HepG2 (cell line): ENCODE data around the gene CSPG5. TPM values are rescaled to one million over a fixed set of nuclear protein-coding genes. Genes with fewer than 3 reads are reported as not detected.

Experiments
- AKAP8 ChIP-seq: sonication (generic); formaldehyde crosslinking; IDR thresholded peaks from 2 replicates; pipeline ENCODE4 v1.5.1; 2020; ENCODE audit warnings: mild to moderate bottlenecking, missing genetic modification reagents
- DPF2 ChIP-seq: sonication (generic); formaldehyde crosslinking; IDR thresholded peaks from 2 replicates; pipeline ENCODE4 v1.4.0; 2020; ENCODE audit warnings: mild to moderate bottlenecking, low read depth, missing genetic modification reagents, borderline replicate concordance
- FOSL1 ChIP-seq: sonication (generic); formaldehyde crosslinking; IDR thresholded peaks from 2 replicates; pipeline ENCODE4 v1.9.0; 2021; ENCODE audit warnings: missing genetic modification reagents, borderline replicate concordance
- FOXA1 ChIP-seq, 2 experiments: fragments of 450-650 bp in 1 of 2; sonication (generic) in 1 of 2; formaldehyde crosslinking in 1 of 2; IDR thresholded peaks; 2 replicates each; pipeline versions ENCODE4 v1.4.0 to v1.6.1; 2016 to 2020; ENCODE audit warnings: missing genetic modification reagents in 1 of 2
- KDM2A ChIP-seq: sonication (generic); formaldehyde crosslinking; IDR thresholded peaks from 2 replicates; pipeline ENCODE4 v1.4.0; 2020; ENCODE audit warnings: low read depth, missing genetic modification reagents, borderline replicate concordance
- NFATC3 ChIP-seq: sonication (generic); formaldehyde crosslinking; IDR thresholded peaks from 2 replicates; pipeline ENCODE4 v1.5.1; 2020; ENCODE audit warnings: mild to moderate bottlenecking, missing genetic modification reagents
- SIX1 ChIP-seq: sonication (generic); formaldehyde crosslinking; IDR thresholded peaks from 2 replicates; pipeline ENCODE4 v1.4.0; 2020; ENCODE audit warnings: missing genetic modification reagents, borderline replicate concordance
- YY1 ChIP-seq: IDR thresholded peaks from 2 replicates; pipeline ENCODE4 v1.6.1; 2011; ENCODE audit warnings: low read length, low read depth, moderate library complexity, mild to moderate bottlenecking; ENCODE audit not compliant: insufficient read depth, insufficient replicate concordance
- ZC3H13 ChIP-seq: sonication (generic); formaldehyde crosslinking; IDR thresholded peaks from 2 replicates; pipeline ENCODE4 v1.8.1; 2023; ENCODE audit warnings: mild to moderate bottlenecking, missing genetic modification reagents, moderate library complexity
- ZEB1 ChIP-seq: IDR thresholded peaks from 2 replicates; pipeline ENCODE4 v1.6.1; 2012; ENCODE audit warnings: mild to moderate bottlenecking, low read depth, inconsistent platforms; ENCODE audit not compliant: insufficient replicate concordance
- ZNF101 ChIP-seq: sonication (generic); formaldehyde crosslinking; IDR thresholded peaks from 2 replicates; pipeline ENCODE4 v1.4.0; 2020; ENCODE audit warnings: mild to moderate bottlenecking, low read depth, missing genetic modification reagents, borderline replicate concordance
- ZNF143 ChIP-seq: sonication (generic); formaldehyde crosslinking; IDR thresholded peaks from 2 replicates; pipeline ENCODE4 v1.4.0; 2020; ENCODE audit warnings: missing genetic modification reagents
- ZNF234 ChIP-seq: sonication (generic); formaldehyde crosslinking; conservative IDR thresholded peaks from 2 replicates; pipeline ENCODE4 v1.5.1; 2020; ENCODE audit warnings: mild to moderate bottlenecking, missing genetic modification reagents
- ZNF264 ChIP-seq: sonication (generic); formaldehyde crosslinking; IDR thresholded peaks from 2 replicates; pipeline ENCODE4 v1.4.0; 2020; ENCODE audit warnings: missing genetic modification reagents
- ZNF333 ChIP-seq: sonication (generic); formaldehyde crosslinking; IDR thresholded peaks from 2 replicates; pipeline ENCODE4 v1.4.0; 2020; ENCODE audit warnings: mild to moderate bottlenecking, missing genetic modification reagents, borderline replicate concordance
- ZNF598 ChIP-seq: sonication (generic); formaldehyde crosslinking; IDR thresholded peaks from 2 replicates; pipeline ENCODE4 v1.5.1; 2020; ENCODE audit warnings: mild to moderate bottlenecking, missing genetic modification reagents, borderline replicate concordance
- ZNF670 ChIP-seq: sonication (generic); formaldehyde crosslinking; IDR thresholded peaks from 2 replicates; pipeline ENCODE4 v1.8.0; 2022; ENCODE audit warnings: mild to moderate bottlenecking, missing genetic modification reagents, borderline replicate concordance
- polyA plus RNA-seq, 8 experiments: library from polyadenylated mRNA; depleted of rRNA in 3 of 8; stranded (reverse) in 7 of 8; unstranded in 1 of 8; fragments of >200 nt; fragmentation: Illumina TruSeq in 4 of 8; extraction: Trizol in 4 of 8; gene quantifications; 2 replicates each; pipeline versions ENCODE4 v1.2.1 to v1.2.3, GENCODE V29; 2011 to 2016; ENCODE audit warnings: low read depth in 4 of 8, missing spikeins in 1 of 8, mixed read lengths in 1 of 8; ENCODE audit not compliant: insufficient read depth in 1 of 8
- total RNA-seq, 5 experiments: library from RNA; depleted of rRNA; stranded (reverse); fragments of >200 nt; fragmentation: Illumina TruSeq; extraction: Trizol; gene quantifications; 2 replicates each; pipeline ENCODE4 v1.2.3, GENCODE V29; 2016; ENCODE audit warnings: low read depth in 1 of 5
- TF ChIP-seq, protein P1 (sequence below): sonication (generic); formaldehyde crosslinking; IDR thresholded peaks from 2 replicates; pipeline ENCODE4 v1.8.0; 2023; ENCODE audit warnings: mild to moderate bottlenecking, missing genetic modification reagents
- TF ChIP-seq, protein P2 (sequence below): sonication (generic); formaldehyde crosslinking; IDR thresholded peaks from 2 replicates; pipeline ENCODE4 v1.9.0; 2021; ENCODE audit warnings: missing genetic modification reagents, borderline replicate concordance
- TF ChIP-seq, protein P3 (sequence below): sonication (generic); formaldehyde crosslinking; conservative IDR thresholded peaks from 2 replicates; pipeline ENCODE4 v1.4.0; 2020; ENCODE audit warnings: missing genetic modification reagents
- TF ChIP-seq, protein P4 (sequence below): sonication (generic); formaldehyde crosslinking; IDR thresholded peaks from 2 replicates; pipeline ENCODE4 v1.4.0; 2020; ENCODE audit warnings: missing genetic modification reagents
- TF ChIP-seq, protein P5 (sequence below): sonication (generic); formaldehyde crosslinking; IDR thresholded peaks from 2 replicates; pipeline ENCODE4 v1.4.0; 2020; ENCODE audit warnings: missing genetic modification reagents

CSPG5 gene
- total and polyA plus RNA-seq, 2 of the 13 experiments (the other 11 are each of a cell fraction or from before 2014, with no cell fraction given): 0.07 to 0.15 TPM

DNA sequence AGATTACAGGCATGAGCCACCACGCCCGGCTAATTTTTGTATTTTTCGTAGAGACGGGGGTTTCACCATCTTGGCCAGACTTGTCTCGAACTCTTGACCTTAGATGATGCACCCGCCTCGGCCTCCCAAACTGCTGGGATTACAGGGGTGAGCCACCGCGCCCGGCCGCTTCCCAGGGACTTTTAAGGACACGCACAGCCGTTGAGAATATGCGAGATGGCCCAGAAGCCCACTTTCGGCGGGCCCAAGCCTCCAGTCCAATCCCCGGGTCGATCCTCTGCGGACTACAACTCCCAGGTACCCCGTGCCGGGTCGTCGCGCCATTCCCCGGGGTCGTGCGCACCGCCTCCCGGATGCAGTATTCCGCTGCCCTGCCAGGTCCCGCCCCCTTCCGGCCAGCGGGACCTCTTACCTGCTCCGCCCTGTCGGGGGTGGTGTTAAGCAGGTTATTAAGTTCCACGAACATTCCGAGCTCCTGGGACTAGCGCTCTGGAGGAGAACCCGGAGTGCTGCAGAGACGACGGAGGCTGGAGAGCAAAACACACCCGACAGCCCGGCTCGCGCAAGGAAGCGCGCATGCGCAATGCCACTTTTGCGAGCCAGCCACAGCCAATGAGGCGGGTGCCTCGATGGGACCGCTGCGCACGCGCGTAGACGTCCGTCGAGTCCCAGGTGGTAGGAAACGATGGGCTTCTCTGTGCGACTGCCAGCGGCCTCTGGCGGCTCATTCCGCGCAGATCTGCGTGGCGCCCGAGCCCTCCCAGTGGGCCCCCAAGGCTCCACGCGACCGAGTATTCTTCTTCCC, 65.3 kb downstream of the CSPG5 start, which contains the start of gene ELP6 (continued):
- no peak for TF ChIP-seq DPF2 (CRISPR knock-in tag)
- TF ChIP-seq, protein P1, sequence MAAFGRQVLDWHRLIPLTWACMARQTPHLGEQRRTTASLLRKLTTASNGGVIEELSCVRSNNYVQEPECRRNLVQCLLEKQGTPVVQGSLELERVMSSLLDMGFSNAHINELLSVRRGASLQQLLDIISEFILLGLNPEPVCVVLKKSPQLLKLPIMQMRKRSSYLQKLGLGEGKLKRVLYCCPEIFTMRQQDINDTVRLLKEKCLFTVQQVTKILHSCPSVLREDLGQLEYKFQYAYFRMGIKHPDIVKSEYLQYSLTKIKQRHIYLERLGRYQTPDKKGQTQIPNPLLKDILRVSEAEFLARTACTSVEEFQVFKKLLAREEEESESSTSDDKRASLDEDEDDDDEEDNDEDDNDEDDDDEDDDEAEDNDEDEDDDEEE (CRISPR knock-in tag): no peak
- TF ChIP-seq FOXA1 (IDR thresholded peaks at IDR 0.05): no peak
- TF ChIP-seq FOXA1 (CRISPR knock-in tag; IDR thresholded peaks at IDR 0.05): no peak
- TF ChIP-seq, protein P2, sequence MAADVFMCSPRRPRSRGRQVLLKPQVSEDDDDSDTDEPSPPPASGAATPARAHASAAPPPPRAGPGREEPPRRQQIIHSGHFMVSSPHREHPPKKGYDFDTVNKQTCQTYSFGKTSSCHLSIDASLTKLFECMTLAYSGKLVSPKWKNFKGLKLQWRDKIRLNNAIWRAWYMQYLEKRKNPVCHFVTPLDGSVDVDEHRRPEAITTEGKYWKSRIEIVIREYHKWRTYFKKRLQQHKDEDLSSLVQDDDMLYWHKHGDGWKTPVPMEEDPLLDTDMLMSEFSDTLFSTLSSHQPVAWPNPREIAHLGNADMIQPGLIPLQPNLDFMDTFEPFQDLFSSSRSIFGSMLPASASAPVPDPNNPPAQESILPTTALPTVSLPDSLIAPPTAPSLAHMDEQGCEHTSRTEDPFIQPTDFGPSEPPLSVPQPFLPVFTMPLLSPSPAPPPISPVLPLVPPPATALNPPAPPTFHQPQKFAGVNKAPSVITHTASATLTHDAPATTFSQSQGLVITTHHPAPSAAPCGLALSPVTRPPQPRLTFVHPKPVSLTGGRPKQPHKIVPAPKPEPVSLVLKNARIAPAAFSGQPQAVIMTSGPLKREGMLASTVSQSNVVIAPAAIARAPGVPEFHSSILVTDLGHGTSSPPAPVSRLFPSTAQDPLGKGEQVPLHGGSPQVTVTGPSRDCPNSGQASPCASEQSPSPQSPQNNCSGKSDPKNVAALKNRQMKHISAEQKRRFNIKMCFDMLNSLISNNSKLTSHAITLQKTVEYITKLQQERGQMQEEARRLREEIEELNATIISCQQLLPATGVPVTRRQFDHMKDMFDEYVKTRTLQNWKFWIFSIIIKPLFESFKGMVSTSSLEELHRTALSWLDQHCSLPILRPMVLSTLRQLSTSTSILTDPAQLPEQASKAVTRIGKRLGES (CRISPR knock-in tag): no peak
- peak; percentile 86 for TF ChIP-seq YY1
- no peak for TF ChIP-seq ZNF670 (CRISPR knock-in tag)
- TF ChIP-seq FOSL1 (CRISPR knock-in tag): no peak
- 0 out of 2 replicates have a peak, but pooled peaks have one; percentile 44 for TF ChIP-seq AKAP8 (CRISPR knock-in tag)
- TF ChIP-seq, protein P3, sequence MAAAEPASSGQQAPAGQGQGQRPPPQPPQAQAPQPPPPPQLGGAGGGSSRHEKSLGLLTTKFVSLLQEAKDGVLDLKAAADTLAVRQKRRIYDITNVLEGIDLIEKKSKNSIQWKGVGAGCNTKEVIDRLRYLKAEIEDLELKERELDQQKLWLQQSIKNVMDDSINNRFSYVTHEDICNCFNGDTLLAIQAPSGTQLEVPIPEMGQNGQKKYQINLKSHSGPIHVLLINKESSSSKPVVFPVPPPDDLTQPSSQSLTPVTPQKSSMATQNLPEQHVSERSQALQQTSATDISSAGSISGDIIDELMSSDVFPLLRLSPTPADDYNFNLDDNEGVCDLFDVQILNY (CRISPR knock-in tag): 0 out of 2 replicates have a peak, but pooled peaks have one; percentile 56
- no peak for TF ChIP-seq NFATC3 (CRISPR knock-in tag)
- TF ChIP-seq, protein P4, sequence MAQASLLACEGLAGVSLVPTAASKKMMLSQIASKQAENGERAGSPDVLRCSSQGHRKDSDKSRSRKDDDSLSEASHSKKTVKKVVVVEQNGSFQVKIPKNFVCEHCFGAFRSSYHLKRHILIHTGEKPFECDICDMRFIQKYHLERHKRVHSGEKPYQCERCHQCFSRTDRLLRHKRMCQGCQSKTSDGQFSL (CRISPR knock-in tag): 0 out of 2 replicates have a peak, but pooled peaks have one; percentile 61
- no peak for TF ChIP-seq ZEB1
- TF ChIP-seq, protein P5, sequence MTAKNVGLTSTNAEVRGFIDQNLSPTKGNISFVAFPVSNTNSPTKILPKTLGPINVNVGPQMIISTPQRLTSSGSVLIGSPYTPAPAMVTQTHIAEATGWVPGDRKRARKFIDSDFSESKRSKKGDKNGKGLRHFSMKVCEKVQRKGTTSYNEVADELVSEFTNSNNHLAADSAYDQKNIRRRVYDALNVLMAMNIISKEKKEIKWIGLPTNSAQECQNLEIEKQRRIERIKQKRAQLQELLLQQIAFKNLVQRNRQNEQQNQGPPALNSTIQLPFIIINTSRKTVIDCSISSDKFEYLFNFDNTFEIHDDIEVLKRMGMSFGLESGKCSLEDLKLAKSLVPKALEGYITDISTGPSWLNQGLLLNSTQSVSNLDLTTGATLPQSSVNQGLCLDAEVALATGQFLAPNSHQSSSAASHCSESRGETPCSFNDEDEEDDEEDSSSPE (CRISPR knock-in tag): peak; percentile 84
- peak; percentile 97 for TF ChIP-seq ZNF143 (CRISPR knock-in tag)
- peak; percentile 89 for TF ChIP-seq KDM2A (CRISPR knock-in tag)
- TF ChIP-seq ZNF264 (CRISPR knock-in tag): no peak
- no peak for TF ChIP-seq ZNF234 (CRISPR knock-in tag)
- TF ChIP-seq ZNF101: no peak
- 0 out of 2 replicates have a peak, but pooled peaks have one; percentile 64 for TF ChIP-seq ZNF598 (CRISPR knock-in tag)
- TF ChIP-seq ZC3H13 (CRISPR knock-in tag): peak; percentile 51; the same call in 1 of the 2 replicates
- no peak for TF ChIP-seq SIX1
- peak; percentile 50; the same call in 1 of the 2 replicates for TF ChIP-seq ZNF333 (CRISPR knock-in tag)
